ENCODE data around the gene GALNT1. TPM values are rescaled to one million over a fixed set of nuclear protein-coding genes. Genes with fewer than 3 reads are reported as not detected.

The GALNT1 gene
- total RNA-seq, 1 donor from 2014 or later, result 29.2 TPM

GRCh38 chr18:35641467-35641866, 59.9 kb downstream of the GALNT1 start:
- DNase-seq (ENCODE audit: extremely low spot score in 2 of 2), result no peak
- Histone ChIP-seq H3K36me3 (no peaks in the 10 kb centered on the region), H3K4me1 (no peaks in the 10 kb centered on the region), H3K27ac (no peak overlapping the region), H3K4me3 (no peak overlapping the region), H3K27me3 (no peaks in the 10 kb centered on the region), H3K9me3 (no peaks in the 10 kb centered on the region)
- TF ChIP-seq POLR2AphosphoS5 (IDR thresholded peaks at IDR 0.05; ENCODE audit: insufficient read depth in 1 of 2, low read depth in 1 of 2) (no peak), POLR2A (IDR thresholded peaks at IDR 0.05) (no peak), CTCF (IDR thresholded peaks at IDR 0.05) (no peak)
- intact Hi-C loops (cut with DNase I), result no loop called here

- DNase-seq (ENCODE audit: extremely low spot score in 2 of 2), result no peak
- TF ChIP-seq CTCF (IDR thresholded peaks at IDR 0.05), result no peak
- no peak for TF ChIP-seq POLR2AphosphoS5 (IDR thresholded peaks at IDR 0.05; ENCODE audit: insufficient read depth in 1 of 2, low read depth in 1 of 2)
- TF ChIP-seq POLR2A (IDR thresholded peaks at IDR 0.05), result no peak
- no peaks in the 10 kb centered on the region for H3K4me1 ChIP-seq
- no peak overlapping the region for H3K4me3 ChIP-seq
- intact Hi-C loops (cut with DNase I), result no loop called here
- no peaks in the 10 kb centered on the region for H3K36me3 ChIP-seq
- no peaks in the 10 kb centered on the region for H3K9me3 ChIP-seq
- no peaks in the 10 kb centered on the region for H3K27me3 ChIP-seq
- no peak overlapping the region for H3K27ac ChIP-seq
Measured at GRCh38 chr18:35641916-35642315, 60.4 kb downstream of the GALNT1 start.

- no peaks in the 10 kb centered on the region for H3K27me3 ChIP-seq
- no peak overlapping the region for H3K27ac ChIP-seq
- H3K9me3 ChIP-seq, result no peaks in the 10 kb centered on the region
- H3K36me3 ChIP-seq, result no peaks in the 10 kb centered on the region
- H3K4me3 ChIP-seq, result no peak overlapping the region
- TF ChIP-seq CTCF (IDR thresholded peaks at IDR 0.05) (no peak), POLR2AphosphoS5 (IDR thresholded peaks at IDR 0.05; ENCODE audit: insufficient read depth in 1 of 2, low read depth in 1 of 2) (no peak)
- intact Hi-C loops (cut with DNase I), result no loop called here
- DNase-seq (ENCODE audit: extremely low spot score in 2 of 2), result no peak
- H3K4me1 ChIP-seq, result no peaks in the 10 kb centered on the region
Measured at GRCh38 chr18:35642802-35643201, 61.3 kb downstream of the GALNT1 start.

- no peaks in the 10 kb centered on the region for H3K9me3 ChIP-seq
- intact Hi-C loops (cut with DNase I), result no loop called here
- no peak overlapping the region for H3K27ac ChIP-seq
- no peaks in the 10 kb centered on the region for H3K36me3 ChIP-seq
- H3K4me3 ChIP-seq, result no peak overlapping the region
- H3K4me1 ChIP-seq, result no peaks in the 10 kb centered on the region
- H3K27me3 ChIP-seq, result no peaks in the 10 kb centered on the region
- no peak for DNase-seq (ENCODE audit: extremely low spot score in 2 of 2)
- TF ChIP-seq CTCF (IDR thresholded peaks at IDR 0.05) (no peak), POLR2A (IDR thresholded peaks at IDR 0.05) (no peak), POLR2AphosphoS5 (IDR thresholded peaks at IDR 0.05; ENCODE audit: insufficient read depth in 1 of 2, low read depth in 1 of 2) (no peak)
Measured at GRCh38 chr18:35646449-35646848, 64.9 kb downstream of the GALNT1 start.

GRCh38 chr18:35653392-35654135, 72.0 kb downstream of the GALNT1 start:
- no peak for DNase-seq (ENCODE audit: extremely low spot score in 2 of 2)
- H3K4me3 ChIP-seq, result no peak overlapping the region
- no peak overlapping the region for H3K27ac ChIP-seq
- H3K4me1 ChIP-seq, result no peaks in the 10 kb centered on the region
- no peaks in the 10 kb centered on the region for H3K36me3 ChIP-seq
- no peak for TF ChIP-seq CTCF (IDR thresholded peaks at IDR 0.05)
- no peak for TF ChIP-seq POLR2A (IDR thresholded peaks at IDR 0.05)
- no peak for TF ChIP-seq POLR2AphosphoS5 (IDR thresholded peaks at IDR 0.05; ENCODE audit: insufficient read depth in 1 of 2, low read depth in 1 of 2)
- H3K9me3 ChIP-seq, result no peaks in the 10 kb centered on the region
- intact Hi-C loops (cut with DNase I), result no loop called here
- H3K27me3 ChIP-seq, result no peaks in the 10 kb centered on the region

Data from vagina (tissue), 2 donors.